Retinal pigment epithelial cell (primary cell): ENCODE results near the gene TMEM45A.
A peak's percentile ranks its signal among the peaks of the same experiment; 100 is the strongest.

ENCODE experiments used
- DNase-seq: peaks from one replicate; pipeline ENCODE4 v3.0.0-alpha.2; 2010; ENCODE audit warnings: low read depth
- H3K4me3 ChIP-seq: 2 replicates; pipeline ENCODE4 v1.5.1; 2011; ENCODE audit warnings: mild to moderate bottlenecking, low read length, control low read depth, moderate library complexity
- CTCF ChIP-seq: conservative IDR thresholded peaks from 2 replicates; pipeline ENCODE4 v1.5.1; 2011; ENCODE audit warnings: low read depth, low read length, control low read depth, inconsistent platforms

TMEM45A gene

GRCh38 chr3:100613721-100614390 is 121.4 kb downstream of the TMEM45A start:
- no peak for DNase-seq
- TF ChIP-seq CTCF, result no peak

GRCh38 chr3:100614941-100615340 is 122.5 kb downstream of the TMEM45A start:
- no peak overlapping the region for H3K4me3 ChIP-seq
- no peak for DNase-seq
- TF ChIP-seq CTCF, result no peak

More at GRCh38 chr3:100613721-100614390, 121.4 kb downstream of the TMEM45A start:
- H3K4me3 ChIP-seq, result no peak overlapping the region

- peak; percentile 51 for DNase-seq
- H3K4me3 ChIP-seq, result no peak overlapping the region
- no peak for TF ChIP-seq CTCF
Measured at GRCh38 chr3:100615684-100616083, 123.3 kb downstream of the TMEM45A start.

GRCh38 chr3:100621251-100621650 is 128.8 kb downstream of the TMEM45A start:
- DNase-seq, result no peak
- H3K4me3 ChIP-seq, result no peak overlapping the region
- TF ChIP-seq CTCF, result no peak
